NCI-H446 treated with DMSO at 0.1 percent for 48 hours (cell line): ENCODE results near the gene PBX2.
A peak's percentile ranks its signal among the peaks of the same experiment; 100 is the strongest.
"Not testable (repeated sequence)": the region's sequence is repeated elsewhere in the genome, so short reads cannot be mapped to it uniquely, and the experiment has no call there.

ENCODE experiments used
- DNase-seq: peaks from one replicate; lab custom pipeline; 2025; lab: John Stamatoyannopoulos, UW

Gene PBX2, protein sequence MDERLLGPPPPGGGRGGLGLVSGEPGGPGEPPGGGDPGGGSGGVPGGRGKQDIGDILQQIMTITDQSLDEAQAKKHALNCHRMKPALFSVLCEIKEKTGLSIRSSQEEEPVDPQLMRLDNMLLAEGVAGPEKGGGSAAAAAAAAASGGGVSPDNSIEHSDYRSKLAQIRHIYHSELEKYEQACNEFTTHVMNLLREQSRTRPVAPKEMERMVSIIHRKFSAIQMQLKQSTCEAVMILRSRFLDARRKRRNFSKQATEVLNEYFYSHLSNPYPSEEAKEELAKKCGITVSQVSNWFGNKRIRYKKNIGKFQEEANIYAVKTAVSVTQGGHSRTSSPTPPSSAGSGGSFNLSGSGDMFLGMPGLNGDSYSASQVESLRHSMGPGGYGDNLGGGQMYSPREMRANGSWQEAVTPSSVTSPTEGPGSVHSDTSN

DNA sequence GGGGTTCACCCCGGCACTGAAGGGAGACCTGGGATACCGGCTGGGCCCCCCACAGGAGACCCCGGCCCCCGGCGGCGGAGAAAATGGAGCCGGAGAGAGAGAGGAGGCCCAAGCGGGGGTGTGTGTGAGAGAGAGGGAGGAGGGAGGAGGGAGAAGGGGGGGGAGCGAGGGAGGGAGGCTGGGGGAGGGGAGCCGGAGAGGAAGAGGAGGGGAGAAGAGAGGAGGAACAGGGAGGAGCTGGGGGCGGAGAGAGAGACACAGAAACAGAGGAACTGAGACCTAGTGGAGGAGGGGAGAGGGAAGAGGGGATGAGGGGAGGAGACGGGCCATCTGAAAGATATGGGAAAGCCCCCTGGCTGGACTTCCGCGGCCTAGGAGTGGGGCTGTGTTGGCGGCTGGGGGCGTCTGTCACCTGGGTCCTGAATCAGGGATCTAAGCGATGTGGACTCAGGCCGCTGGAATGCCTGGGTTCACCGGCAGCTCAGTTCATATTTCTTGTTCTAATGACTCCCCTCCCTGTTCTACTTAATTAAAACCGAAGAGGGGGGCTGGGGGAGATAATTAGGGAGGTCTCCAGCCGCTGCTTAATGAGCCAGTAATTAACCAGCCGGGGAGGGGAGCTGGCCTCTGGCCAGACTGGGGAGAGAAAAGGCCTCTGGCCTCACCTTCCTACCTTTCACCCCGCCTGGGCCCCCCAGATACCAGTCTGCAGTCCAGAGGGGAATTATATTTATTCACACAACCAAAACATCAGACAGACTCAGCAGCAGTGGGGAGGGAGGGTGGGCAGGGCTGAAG lies at the start of gene PBX2:
Gene PBX2 (minus strand): TSS at position 149 of the 798 bp plus-strand sequence. CDS start 287 bp downstream, outside the sequence.
- DNase-seq: peak; percentile 70

DNA sequence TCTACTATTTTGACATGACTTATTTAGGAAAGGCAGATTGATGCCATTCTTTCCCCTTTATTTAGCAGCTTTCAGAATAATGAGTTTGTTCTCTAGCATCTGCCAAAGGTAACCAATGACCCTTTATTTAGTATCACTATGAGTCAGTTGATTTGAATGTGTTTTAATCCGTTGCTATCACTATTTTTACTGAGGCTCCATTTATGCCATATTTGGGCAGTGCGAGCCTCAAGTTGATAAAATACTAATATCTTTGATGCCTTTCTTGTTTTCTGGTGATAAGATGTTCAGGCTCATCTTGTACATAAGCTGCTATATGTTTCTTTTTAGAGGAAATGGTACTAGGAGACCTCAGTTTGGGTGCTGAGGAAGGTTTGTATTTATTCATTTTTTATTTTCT lies 49.5 kb upstream of the PBX2 start:
- no peak for DNase-seq

DNA sequence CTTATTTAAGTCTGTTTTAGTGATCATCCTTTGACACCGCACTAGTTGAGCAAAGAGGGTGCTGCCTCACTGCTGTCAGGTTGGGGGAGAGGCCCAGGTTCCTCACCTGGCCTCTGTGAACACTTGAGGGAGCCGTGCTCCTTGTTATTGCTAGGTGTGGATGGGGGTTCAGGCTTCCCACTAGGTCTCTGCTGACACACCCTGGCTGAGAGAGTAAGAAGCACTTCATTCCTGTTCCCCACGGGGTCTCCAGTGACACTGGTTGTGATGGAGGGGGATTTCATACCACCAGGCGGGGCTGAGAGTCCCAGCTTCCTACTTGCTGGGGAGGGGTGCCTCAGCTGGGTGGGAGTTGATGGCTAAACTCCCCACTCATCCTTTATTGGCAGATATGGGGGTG lies 44.9 kb upstream of the PBX2 start:
- DNase-seq: no peak

DNA sequence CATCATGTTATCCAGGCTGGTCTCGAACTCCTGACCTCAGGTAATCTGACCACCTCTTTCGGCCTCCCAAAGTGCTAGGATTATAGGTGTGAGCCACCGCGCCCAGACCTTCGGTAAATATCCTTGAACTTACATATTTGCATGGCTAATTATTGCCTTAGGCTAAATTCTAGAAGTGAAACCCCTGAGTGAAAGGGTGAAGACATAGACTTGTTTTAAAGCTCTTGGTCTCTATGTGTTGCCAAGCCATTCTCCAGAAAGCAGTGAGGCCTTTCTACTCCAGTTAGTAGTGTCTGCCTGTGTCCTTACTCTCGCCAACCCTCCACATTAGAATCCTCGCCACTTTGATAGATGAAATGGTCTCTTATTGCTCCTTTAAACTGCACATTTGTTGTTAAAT lies 36.4 kb upstream of the PBX2 start:
- DNase-seq: no peak

DNA sequence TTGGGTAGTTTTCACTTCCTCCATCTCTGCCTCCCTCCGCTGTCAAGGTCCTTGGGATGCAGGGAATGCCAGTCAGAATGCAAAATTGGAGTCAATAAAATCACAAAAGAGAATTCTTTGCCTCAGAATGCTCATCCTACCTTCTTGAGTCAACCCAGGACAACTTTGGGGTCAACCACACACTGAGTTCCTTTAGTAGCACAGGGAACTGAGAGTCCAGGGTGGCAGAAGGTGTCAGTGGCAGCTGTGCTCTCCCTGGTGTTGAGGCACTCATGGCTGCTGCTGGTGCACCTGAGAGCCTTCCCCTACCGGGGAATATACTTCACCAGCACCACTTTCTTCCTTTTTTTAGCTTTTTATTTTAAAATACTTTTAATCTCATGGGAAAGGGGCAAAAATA lies 34.7 kb upstream of the PBX2 start:
- DNase-seq: no peak

DNA sequence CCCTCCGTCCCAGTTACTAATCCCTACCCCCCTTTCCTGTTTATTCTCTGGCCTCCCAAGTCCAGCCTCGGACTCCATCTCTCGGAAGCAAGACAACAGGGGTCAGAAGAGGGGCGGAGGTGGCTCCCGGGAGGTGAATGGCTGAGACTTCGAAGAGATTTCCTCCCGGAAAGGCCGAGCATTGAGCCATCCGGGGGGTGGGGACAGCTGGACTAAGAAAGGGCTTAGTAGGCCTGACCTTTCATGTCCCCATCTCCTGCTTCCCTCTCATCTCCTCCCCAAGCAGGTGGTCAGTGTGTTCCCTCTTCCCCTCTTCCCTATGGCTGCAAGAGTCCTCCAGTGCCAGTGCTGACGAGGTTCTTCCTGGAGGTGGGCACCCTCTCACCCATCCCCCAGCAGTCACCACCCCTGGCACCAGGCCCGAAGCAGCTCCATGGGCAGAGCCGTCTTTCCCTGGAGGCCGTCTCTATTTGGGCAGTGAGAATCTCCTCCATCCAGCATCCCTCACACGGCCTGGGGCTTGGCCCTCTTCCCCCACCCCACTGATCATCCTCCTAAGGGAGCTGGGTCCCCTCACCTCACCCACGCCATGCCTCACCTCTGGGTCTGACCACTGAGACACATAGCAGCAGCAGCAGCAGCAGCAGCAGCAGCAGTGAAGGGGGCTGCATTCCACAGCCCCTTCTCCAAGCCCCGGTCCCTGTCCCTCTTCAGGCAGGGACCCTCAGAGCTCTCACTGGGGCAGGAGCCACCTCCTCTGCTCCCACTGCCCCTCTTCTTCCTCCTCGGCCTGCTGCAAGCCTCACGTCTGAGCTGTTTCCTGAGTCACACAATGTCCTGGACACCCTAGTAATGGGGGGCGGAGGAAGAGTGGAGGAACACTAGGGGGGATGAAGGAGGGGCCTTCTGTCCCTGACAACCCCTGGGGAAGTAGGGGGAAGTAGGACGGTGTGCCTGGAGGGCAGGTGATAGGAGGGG lies 33.5 kb upstream of the PBX2 start, which contains the start of gene NOTCH4:
Gene NOTCH4 (minus strand): TSS at position 810 of the 978 bp plus-strand sequence. CDS start 139 bp downstream, at position 671.
- DNase-seq: no peak

DNA sequence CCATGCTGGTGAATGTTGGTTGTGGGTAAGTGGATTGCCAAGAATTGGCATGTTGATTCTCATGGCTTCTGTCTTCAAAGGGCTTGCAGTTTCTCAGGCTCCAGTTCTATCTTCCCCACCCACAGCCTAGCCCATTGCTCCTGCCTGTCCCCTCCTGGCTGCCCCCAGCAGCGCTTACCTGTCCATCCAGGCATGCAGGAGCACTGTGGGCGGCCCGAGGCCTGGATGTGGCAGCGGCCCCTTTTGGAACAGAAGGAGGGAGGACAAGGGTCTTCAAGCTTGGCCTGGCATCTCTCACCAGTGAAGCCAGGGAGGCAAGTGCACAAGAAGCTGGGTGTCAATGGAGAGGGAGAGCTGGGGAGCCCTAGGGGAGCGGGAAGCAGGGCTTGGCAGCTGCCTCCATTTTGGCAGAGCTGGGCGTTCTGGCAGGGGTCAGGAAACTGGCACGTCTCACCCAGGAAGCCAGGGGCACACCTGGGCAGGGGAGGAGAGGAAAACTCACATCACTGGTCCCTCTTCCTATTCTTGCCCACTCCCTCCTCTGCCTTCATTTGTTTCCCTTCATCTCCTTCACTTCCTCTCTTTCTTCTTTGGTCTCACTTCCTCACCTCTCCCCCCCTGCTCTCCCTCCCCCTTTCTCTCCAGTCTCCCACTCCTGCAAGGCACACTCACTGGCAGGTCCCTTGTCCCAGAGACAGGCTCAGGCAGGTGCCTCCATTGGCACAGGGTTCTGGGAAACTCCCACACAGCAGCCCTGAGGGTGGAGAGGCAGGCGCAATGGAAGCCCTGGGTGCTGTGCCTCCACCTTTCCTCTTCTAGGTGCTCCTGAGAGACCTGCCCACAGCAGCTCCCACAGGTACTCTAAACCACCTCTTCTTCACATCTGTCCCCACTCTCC lies 32.6 kb upstream of the PBX2 start:
- no peak for DNase-seq

DNA sequence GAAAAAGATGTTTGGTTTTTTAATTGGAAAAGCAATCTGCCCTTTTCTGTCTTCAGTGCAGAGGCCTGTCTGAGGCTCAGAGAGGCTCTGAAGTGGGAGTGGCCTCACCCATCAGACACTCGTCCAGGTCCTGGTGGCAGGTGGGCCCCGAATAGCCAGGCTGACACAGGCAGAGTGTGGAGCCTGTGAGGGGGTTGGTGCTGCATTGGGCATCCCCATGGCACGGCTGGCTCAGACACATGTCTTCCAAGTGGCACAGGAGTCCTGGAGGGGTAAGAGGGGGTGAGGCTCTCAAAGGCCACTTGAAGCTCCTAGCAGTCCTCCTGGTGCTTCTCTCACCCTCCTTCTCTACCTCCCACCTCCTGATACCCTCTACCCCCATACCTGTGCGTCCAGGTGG lies 30.0 kb upstream of the PBX2 start:
- no peak for DNase-seq

DNA sequence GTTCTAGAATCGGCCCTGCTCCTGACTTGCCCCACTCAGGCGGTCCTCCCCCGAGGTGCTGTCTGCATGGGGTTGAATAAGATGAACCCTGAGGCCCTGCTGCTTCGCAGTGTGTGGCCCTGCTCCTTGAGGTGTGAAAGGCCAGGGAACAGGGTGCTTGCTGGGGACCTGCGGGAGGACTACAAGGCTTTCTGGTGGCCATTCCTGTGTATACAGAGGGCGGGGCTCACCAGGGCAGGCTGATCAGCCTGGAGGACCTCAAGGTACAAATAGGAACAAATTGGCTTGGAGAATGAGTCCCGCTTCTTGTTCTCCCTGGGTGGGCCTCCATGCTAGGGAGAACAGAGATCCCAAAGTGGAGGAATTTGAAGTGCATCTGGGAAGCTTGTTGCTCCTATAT lies 28.2 kb upstream of the PBX2 start:
- no peak for DNase-seq

DNA sequence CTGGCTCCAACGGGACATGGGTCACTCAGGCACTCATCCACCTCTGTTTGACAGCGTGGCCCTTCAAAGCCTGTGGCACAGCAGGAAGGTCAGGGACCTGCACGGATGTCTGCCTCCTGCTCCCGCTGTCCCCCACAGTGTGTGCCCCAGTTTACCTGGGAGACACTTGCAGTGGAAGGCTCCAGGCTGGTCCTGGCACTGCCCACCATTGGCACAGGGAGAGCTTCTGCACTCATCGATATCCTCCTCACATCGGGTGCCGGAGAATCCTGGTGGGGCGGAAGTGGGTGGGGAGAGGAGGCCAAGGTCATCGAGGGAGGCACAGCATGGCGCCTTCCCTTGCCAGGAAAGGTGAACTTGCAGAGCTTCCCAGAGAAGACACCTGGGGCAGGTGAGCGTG lies 27.0 kb upstream of the PBX2 start:
- DNase-seq: no peak

DNA sequence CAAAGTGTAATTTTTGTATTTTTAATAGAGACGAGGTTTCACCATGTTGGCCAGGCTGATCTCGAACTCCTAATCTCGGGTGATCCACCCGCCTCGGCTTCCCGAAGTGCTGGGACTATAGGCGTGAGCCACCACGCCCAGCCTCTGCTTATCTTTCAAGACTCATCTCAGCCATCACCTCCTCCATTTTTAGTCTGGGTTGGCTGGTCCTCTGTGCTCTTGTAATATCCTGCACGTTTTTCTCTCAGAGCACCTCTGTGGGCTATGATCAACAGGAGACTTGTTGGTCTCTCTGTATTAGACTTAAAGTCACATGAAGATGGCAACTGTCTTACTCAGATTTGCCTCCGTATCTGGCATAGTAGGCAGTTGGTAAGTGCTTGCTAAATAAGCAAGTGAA lies 26.3 kb upstream of the PBX2 start:
- no peak for DNase-seq

DNA sequence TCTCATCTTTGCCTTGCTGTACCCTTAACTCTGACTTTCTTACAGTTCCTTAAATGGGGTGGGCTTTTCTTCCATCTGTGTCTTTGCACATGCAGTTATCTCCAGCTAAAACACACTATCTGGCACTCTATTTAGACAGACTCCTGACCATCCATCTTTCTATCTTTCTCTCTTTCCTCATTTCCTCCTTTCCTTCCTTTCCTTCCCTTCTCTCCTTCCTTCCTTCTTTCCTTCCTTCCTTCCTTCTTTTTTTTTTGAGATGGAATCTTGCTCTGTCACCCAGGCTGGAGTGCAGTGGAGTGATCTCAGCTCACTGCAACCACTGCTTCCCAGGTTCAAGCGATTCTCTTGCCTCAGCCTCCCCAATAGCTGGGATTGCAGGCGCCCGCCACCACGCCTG lies 25.6 kb upstream of the PBX2 start:
- no peak for DNase-seq

DNA sequence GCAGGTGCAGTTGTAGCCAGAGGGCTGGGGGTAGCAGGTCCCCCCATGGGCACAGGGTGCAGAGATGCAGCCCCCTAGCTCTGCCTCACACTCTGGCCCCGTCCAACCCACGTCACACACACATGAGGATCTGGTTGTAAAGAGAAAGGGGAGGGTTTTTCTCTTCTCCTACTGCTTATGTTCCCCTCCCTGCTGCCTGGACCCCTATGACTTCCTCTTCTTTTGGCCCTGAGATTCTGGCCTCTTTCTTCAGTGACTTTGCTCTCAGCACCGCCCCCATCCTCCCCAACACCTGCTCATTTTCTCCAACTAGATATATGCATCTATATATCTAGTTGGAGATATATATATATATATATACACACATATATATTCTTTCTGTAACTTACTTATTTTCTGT lies 24.1 kb upstream of the PBX2 start:
- DNase-seq: no peak

DNA sequence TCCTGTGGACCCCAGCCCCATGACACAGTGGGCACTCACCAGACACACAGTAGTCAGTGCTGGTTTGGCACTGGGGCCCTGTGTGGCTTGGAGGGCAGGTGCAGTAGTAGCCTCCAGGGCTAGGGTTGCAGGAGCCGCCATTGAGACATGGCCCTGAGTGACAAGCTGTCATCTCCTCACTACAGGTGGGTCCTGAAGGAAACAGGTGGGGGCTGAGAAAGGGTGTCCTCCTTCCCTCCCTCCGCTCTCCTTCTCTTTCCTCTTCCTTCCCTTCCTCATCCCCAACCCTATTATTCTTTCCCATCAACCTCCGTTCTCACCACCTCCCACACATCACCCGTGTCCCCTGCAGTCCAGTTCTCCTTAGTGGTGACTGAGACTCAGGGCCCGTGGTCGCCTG lies 23.6 kb upstream of the PBX2 start:
- DNase-seq: no peak

DNA sequence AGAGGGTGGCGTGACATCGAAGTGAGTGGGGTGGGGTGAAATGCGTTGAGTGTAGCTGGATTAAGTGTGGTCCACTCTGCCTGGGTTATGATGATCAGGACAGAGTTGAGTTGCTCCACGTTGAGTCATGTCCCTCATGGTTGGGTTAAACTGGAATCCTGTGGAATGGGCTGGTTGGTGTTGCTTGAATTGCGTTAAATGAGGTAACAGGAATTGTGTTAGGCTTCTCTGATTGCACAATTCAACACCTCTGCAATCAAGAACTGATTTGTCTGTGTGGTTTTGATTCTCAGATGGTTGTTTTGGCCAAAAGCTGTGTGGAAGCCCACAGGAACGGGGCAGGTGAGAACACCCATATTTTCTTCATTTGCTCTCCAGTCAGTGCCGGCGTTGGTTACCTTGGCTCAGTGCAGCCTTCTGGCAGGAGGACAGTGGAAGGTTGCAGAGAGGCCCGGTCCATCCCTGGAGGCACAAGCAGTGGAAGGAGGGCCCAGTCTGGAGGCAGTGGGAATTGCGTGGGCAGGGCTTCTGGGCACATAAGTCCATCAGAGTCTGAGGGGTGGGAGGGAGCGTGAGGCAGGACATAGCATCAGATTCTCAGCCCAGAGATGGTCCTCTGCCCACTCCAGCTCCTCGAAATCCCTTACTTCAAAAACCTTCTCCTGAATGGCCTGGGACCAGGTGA lies 22.2 kb upstream of the PBX2 start:
- no peak for DNase-seq

DNA sequence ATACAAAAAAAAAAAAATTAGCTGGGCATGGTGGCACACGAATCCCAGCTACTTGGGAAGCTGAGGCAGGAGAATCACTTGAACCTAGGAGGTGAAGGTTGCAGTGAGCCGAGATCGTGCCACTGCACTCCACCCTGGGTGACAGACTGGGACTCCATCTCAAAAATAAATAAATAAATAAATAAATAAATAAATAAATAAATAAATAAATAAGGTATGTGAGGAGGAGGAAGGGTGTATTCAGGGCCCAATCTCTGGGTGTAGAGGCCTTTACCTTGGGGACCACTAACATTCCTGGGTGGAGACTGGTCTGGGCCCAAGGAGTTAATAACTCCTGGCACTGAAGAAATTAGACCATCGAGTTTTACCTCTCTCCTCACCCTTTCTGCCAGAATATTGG lies 21.4 kb upstream of the PBX2 start:
- not testable (repeated sequence) for DNase-seq

DNA sequence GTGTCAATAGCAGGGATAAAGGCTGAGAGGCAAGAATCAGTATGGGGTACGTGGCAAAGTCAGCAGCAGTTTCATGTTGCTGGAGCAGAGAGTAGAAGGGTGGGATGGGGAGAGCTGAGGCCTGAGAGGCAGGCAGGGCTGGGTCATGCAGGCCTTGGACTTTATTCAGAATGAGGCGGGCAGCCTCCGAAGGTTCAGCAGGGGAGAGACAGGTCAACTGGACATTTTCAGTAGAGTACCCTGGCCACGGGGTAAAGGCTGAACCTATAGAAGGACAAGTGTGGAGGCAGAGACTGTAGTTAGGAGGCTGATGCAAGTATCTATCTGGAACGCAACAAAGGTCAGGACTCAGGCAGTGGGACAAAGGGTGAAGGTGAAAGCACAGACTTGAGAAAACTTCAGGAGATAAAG lies 20.2 kb upstream of the PBX2 start:
- no peak for DNase-seq

DNA sequence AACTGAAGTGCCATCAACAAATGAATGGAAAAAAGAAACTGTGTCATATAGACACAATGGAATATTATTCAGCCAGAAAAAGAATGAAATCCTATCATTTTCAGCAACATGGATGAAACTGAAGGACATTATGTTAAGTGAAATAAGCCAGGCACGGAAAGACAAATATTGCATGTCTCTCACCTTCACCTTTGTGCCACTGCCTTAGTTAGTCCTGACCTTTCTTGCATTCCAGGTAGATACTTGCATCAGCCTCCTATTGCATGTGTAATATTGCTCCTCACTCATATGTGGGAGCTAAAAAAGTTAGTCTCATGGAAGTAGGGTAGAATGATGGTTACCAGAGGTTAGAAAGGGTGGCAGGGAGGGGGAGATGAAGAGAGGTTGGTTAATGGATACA lies 19.0 kb upstream of the PBX2 start:
- DNase-seq: no peak

DNA sequence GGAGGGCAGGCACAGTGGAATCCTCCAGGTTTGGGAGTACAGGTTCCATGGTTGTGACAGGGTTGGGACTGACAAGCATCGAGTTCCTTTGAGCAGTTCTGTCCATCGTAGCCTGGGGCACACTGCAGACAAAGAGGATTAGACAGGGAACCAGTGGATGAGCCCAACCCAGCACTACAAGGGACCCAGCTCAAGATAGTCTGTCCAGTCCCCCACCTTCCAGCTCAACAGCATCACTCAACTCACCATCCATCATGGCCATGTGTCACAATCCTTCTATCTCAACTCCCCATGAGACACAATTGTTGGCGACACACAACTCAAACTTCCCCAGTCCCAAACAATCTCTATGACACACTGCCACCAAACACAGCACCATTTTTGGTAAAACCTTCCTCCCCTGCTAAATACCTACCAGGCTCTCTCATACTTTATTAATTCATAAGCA lies 14.3 kb upstream of the PBX2 start:
- DNase-seq: no peak
